Liver (tissue), 2 donors: ENCODE data around the gene PROX2.

Experiments
- YY1 ChIP-seq: IDR thresholded peaks from 2 replicates; pipeline ENCODE4 v1.6.1; 2016; ENCODE audit warnings: antibody characterized with exemption, mild to moderate bottlenecking
- TF ChIP-seq, protein P1 (sequence below): fragments of 150-350 bp; IDR thresholded peaks from 2 replicates; pipeline ENCODE4 v1.5.1; 2017; ENCODE audit warnings: improper control_type of control experiment, low read depth, low read length; ENCODE audit not compliant: missing input control
- donor health status: healthy.

DNA sequence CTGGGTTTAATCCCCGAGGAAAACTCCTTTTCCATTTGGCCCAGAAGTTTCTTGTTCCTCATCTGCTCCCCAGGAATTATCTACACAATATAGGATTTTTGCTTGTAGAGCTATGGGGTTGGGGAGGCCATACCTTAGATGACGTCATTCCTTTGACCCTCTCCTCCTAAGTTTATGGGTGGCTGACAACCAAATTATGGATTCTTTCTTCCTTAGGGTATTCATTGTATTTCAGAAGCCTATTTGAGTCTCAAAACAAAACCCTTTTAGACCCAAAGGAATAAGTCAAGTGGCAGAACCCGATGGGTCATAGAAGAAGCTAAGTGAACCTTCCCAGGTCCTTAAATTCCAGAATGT is 14.2 kb downstream of the PROX2 start:
- no peak for TF ChIP-seq YY1
- TF ChIP-seq, protein P1, sequence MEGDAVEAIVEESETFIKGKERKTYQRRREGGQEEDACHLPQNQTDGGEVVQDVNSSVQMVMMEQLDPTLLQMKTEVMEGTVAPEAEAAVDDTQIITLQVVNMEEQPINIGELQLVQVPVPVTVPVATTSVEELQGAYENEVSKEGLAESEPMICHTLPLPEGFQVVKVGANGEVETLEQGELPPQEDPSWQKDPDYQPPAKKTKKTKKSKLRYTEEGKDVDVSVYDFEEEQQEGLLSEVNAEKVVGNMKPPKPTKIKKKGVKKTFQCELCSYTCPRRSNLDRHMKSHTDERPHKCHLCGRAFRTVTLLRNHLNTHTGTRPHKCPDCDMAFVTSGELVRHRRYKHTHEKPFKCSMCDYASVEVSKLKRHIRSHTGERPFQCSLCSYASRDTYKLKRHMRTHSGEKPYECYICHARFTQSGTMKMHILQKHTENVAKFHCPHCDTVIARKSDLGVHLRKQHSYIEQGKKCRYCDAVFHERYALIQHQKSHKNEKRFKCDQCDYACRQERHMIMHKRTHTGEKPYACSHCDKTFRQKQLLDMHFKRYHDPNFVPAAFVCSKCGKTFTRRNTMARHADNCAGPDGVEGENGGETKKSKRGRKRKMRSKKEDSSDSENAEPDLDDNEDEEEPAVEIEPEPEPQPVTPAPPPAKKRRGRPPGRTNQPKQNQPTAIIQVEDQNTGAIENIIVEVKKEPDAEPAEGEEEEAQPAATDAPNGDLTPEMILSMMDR = no peak
